ENCODE results near the gene GFPT2.

- no peak for TF ChIP-seq YY1 (IDR thresholded peaks at IDR 0.05; ENCODE audit: low read depth)
- no peak for TF ChIP-seq TAF1 (IDR thresholded peaks at IDR 0.05; ENCODE audit: low read depth)
Observed at GRCh38 chr5:180350711-180351465, 2.2 kb downstream of the GFPT2 start.
